H1 (cell line): ENCODE data around the gene RTP2. TPM values are rescaled to one million over a fixed set of nuclear protein-coding genes. Genes with fewer than 3 reads are reported as not detected.

Experiments used
- CHD2 ChIP-seq: IDR thresholded peaks from 2 replicates; pipeline ENCODE4 v1.6.1; 2012; ENCODE audit warnings: low read length, improper control_type of control experiment
- SIRT6 ChIP-seq: IDR thresholded peaks from one replicate; pipeline ENCODE4 v1.7.1; 2012; ENCODE audit warnings: low read length, inconsistent platforms
- polyA plus RNA-seq, 7 experiments: library from polyadenylated mRNA; depleted of rRNA in 3 of 7; stranded (reverse) in 5 of 7; unstranded in 2 of 7; fragments of >200 nt in 5 of 7; fragments of 200-250 nt in 2 of 7; gene quantifications; 1 replicate in 5 of 7; 2 replicates in 1 of 7; 4 replicates in 1 of 7; pipeline versions ENCODE4 v1.2.1 to v1.2.3, GENCODE V29; 2011 to 2013; ENCODE audit warnings: missing spikeins in 2 of 7, mixed read lengths in 2 of 7
- total RNA-seq: library from RNA; stranded (reverse); fragmentation: NEBNext Ultra II Directional; extraction: Animal tissue kit (Norgen Biotek cat#: 25700); gene quantifications from 2 replicates; pipeline ENCODE4 v1.2.1, GENCODE V29; 2021

RTP2 gene
- total and polyA plus RNA-seq, 2 of the 8 experiments (the other 6 are each of a cell fraction or from before 2014, with no cell fraction given) = not detected

- TF ChIP-seq CHD2 = no peak
- TF ChIP-seq SIRT6 = no peak
Measured at GRCh38 chr3:187705164-187705563, 2.8 kb upstream of the RTP2 start (continued).
